Motor neuron (in vitro differentiated cells): ENCODE measurements around the gene DERL2. TPM values are rescaled to one million over a fixed set of nuclear protein-coding genes. Genes with fewer than 3 reads are reported as not detected.

ENCODE experiments used
- ATAC-seq, 8 experiments: fragments of 200-7000 bp; cut with Tn5 transposase; replicated peaks in 6 of 8; 2 replicates each; pipeline ENCODE4 v1.8.0; 2021; ENCODE audit warnings: mild to moderate bottlenecking in 8 of 8, moderate library complexity in 8 of 8
- H3K27ac ChIP-seq, 2 donors: fragments of 250-450 bp; sonication (Bioruptor Pico); 2 replicates each; pipeline ENCODE4 v1.9.0; 2021; ENCODE audit warnings: antibody characterized with exemption in 2 of 2, mild to moderate bottlenecking in 2 of 2, moderate library complexity in 1 of 2
- H3K4me1 ChIP-seq, 2 donors: fragments of 250-450 bp; sonication (Bioruptor Pico); replicated peaks in 1 of 2; 2 replicates each; pipeline ENCODE4 v1.6.1; 2021; ENCODE audit warnings: antibody characterized with exemption in 2 of 2, mild to moderate bottlenecking in 2 of 2, moderate library complexity in 1 of 2
- H3K4me3 ChIP-seq, 5 donors: fragments of 250-450 bp; sonication (Bioruptor Pico); 2 replicates each; pipeline ENCODE4 v1.9.0; 2021; ENCODE audit warnings: antibody characterized with exemption in 5 of 5, mild to moderate bottlenecking in 5 of 5, moderate library complexity in 4 of 5
- WGBS, 10 experiments: fragments of 450-650 bp; shearing (Covaris generic); methylation state at CpG; one replicate each; pipeline ENCODE4 v1.0.0; 2022; 5-methylcytosine and 5-hydroxymethylcytosine counted together
- in situ Hi-C, 9 experiments: fragments of 400-800 bp; cut with MboI; loops; one replicate each; pipeline ENCODE4 v1.15.0; 2021; ENCODE audit warnings: low sequenced_read_pairs in 9 of 9, low pct_unique_long_range_greater_than_20kb in 2 of 9; ENCODE audit not compliant: unreplicated experiment in 9 of 9
- total RNA-seq, 8 experiments: library from RNA; unstranded; fragments of 300-600 nt; gene quantifications; 2 replicates each; pipeline versions ENCODE4 v1.2.3 to v1.2.4, GENCODE V29; 2022

Gene DERL2
- 10 to 100 TPM; 30.1 to 54.8 (median 40.2) TPM for total RNA-seq

DNA sequence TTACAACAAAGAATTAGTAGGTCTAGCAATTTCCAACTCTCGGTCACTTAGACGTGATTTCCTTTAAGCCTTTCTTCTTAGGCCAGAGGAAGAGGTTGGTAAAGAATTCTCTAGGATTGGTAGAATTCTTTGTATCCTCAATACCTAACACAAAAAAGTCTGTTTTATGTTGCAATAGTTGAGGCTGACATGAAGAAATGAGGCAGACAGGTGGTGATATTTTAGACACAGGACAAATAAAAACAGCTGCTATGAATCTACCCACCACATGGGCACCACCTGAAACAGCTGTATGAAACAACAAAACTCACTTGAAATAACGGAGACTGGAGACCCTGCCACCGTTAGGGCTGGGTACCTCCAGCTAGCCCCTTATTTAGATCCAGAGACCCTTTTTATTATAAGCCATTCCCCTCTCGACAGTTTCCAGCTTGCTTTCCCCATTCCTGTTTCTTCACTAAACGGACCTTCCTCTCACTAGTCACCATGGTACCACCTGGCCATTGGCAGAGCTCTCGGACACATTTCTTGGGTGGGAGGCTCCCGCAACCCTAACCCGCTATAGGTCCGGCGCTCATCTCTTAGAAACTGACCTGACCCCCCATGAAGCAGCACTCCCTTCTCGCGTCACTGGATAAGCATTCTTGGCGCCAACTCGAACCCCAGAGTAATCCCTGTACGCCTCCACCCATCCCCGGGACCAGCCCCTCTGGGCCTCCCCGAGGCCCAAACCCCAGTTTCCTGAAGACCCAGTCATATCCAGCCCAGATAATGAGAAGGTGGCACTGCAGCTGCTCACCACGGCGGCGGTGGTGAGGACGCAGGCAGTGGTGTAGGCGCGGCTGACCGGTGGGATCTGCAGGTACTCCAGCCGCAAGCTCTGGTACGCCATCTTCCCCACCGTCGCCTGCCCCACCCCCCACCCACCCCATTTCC lies at the start of gene DERL2:
Gene DERL2 (minus strand): TSS at position 909 of the 936 bp plus-strand sequence. CDS start 17 bp downstream, at position 892.
- Histone ChIP-seq H3K4me3 (peak within 1 kb of the TSS; percentile 64 to 96 (median 86)), H3K4me1 (peaks cover 8 to 17% of the 10 kb centered on the region in 2 donors), H3K27ac (peak within 1 kb of the TSS; percentile 96 to 99)
- 0 to 100% (median 15%) methylated on average over 1 to 14 of the region's 29 CpGs for WGBS, 10 experiments
- peak; percentile 5 to 41 (median 14) for ATAC-seq
- in situ Hi-C loops: no loop called here

DNA sequence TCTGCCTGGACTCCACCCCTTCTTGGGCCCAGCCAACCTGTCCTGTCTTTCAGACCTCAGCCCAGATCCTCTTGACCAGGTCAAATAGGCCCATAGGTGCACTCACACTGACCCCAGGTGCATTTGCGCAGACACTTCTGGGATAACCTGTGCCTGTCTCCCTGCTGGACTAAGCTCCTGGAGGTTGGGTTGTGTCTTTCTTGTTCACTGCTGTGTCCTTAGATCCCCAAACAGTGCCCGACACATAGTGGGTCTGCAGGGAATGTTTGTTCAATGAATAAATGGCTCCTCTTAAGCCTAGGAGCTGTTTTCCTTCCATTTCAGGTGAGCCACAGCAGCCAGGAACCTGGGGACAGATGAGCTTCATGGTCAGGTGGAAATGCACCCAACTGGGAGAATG lies 49.5 kb upstream of the DERL2 start:
- Histone ChIP-seq H3K4me3 (no peak overlapping the region), H3K27ac (no peak overlapping the region), H3K4me1 (peaks cover 0 to 10% of the 10 kb centered on the region in 2 donors)
- no peak for ATAC-seq
- in situ Hi-C loops: no loop called here
- 70 to 100% (median 100%) methylated on average over 1 of the region's 2 CpGs; no CpG with 5 or more reads in 7 of the 10 experiments for WGBS, 10 experiments

DNA sequence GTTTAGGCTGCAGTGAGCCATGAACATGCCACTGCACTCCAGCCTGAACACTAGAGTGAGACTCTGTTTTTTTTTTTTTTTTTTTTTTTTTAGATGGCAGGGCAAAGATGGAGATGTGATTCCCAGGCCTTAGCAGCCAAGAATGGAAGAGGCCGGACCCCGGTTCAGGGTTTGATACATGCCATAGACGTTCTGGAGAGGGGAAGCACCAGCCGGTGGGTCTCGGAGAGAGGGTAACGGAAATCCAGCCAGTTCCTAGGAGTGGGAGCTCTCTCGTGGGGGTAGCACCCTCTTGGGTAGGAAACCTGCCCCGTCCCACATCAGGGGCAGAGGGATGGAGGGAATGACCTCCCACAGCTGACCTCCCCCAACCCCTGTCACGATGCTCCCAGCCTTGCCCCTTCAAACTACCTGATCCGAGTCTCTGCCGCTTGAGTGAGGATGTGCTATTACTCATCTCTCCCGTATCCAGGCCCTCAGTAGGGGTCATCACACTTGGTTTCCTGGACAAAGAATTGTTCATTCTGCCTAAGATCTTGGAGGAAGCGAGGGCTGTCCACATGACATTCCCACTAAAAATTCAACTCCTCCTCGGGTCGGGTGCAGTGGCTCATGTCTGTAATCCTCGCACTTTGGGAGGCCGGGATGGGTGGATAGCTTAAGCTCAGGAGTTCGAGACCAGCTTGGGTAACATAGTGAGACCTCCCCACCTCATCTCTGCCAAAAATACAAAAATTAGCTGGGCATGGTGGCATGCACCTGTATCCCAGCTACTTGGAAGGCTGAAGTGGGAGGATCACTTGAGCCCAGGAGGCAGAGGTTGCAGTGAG lies 47.7 kb upstream of the DERL2 start:
- Histone ChIP-seq H3K4me1 (peaks cover 0 to 10% of the 10 kb centered on the region in 2 donors), H3K27ac (no peak overlapping the region), H3K4me3 (no peak overlapping the region)
- peak in 1 of 8 experiments; percentile 6 for ATAC-seq
- in situ Hi-C loops: no loop called here
- 60 to 90% (median 82%) methylated on average over 2 to 6 of the region's 18 CpGs; no CpG with 5 or more reads in 3 of the 10 experiments for WGBS, 10 experiments

DNA sequence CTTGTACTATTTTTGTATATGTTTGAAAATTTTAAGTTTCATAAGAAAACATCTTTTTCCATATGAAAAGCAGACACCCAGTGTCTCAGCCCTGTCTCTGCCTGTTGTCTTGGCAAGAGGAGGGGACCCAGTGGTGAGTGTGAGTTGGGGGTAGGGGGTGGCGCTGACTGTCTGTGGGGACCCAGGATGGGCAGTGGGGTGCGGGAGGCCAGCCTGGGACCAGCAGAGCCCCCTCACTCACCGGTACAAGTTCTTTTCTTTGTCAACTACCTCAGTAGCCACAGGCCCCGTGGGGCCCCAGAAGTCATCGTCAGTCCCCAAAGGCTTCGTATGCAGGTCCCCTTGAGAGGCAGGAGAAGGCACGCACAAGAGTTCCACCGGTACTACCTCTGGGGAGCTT lies 46.6 kb upstream of the DERL2 start:
- in situ Hi-C loops: no loop called here
- Histone ChIP-seq H3K27ac (no peak overlapping the region), H3K4me3 (no peak overlapping the region), H3K4me1 (peaks cover 6 to 18% of the 10 kb centered on the region in 2 donors)
- ATAC-seq: no peak
- 43% methylated on average over 2 of the region's 8 CpGs; no CpG with 5 or more reads in 9 of the 10 experiments for WGBS, 10 experiments

DNA sequence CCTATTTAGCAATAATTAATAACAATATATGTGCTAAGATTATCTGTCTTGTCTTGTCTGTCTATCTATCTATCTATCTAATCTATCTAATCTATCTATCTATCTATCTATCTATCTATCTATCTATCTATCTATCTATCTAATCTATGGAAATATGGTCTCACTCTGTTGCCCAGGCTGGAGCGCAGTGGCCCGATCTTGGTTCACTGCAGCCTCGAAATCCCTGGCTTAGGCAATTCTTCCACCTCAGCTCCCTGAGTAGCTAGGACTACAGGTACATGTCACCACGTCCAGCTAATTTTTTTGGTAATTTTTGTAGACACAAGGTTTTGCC lies 45.1 kb upstream of the DERL2 start:
- in situ Hi-C loops: no loop called here
- WGBS, 10 experiments: 38 to 100% (median 83%) methylated on average over 1 to 3 of the region's 4 CpGs; no CpG with 5 or more reads in 3 of the 10 experiments
- Histone ChIP-seq H3K4me1 (peaks cover 20 to 21% of the 10 kb centered on the region in 2 donors), H3K4me3 (no peak overlapping the region), H3K27ac (no peak overlapping the region)
- no peak for ATAC-seq

DNA sequence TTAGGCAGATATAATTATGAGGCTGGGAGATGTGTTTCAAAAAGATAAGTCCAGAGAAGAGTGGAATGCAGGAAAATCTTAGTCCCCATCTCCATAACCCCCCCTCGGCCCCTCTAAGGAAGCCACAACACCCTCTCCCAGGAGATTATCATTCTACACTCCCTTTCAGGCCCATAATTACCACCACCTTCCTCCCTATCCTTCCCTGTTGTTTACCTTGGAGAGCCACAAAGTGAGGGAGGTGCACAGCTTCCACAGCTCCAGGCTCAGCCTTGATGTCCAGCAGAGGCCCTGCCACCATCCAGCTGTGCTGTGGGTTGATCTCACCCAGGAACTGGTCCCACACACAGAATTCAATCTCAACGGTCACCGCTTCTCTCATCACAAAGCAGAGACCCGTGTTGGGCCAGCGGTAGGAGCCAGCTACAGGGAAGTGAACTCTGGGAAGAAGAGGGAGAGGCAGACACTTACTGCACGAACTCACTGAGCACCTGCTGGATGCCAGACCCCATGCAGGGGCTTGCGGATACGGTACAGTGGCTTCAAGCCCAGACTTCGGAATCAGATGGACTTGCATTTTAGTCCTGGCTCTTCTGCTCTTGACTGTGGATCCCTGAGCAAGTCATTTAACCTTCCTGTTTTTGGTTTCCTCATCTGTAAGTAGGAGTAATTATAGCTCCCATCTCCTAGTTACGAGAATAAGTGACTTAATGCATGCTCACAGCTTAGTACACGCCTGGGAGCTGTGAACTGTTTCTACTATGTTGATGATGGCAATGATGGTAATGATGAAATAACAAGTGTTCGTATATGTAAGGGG lies 44.5 kb upstream of the DERL2 start:
- no peak overlapping the region for H3K4me3 ChIP-seq
- no peak for ATAC-seq
- peaks cover 21 to 24% of the 10 kb centered on the region in 2 donors for H3K4me1 ChIP-seq
- in situ Hi-C loops: no loop called here
- 63 to 100% (median 88%) methylated on average over 2 to 4 of the region's 12 CpGs; no CpG with 5 or more reads in 2 of the 10 experiments for WGBS, 10 experiments
- no peak overlapping the region for H3K27ac ChIP-seq

DNA sequence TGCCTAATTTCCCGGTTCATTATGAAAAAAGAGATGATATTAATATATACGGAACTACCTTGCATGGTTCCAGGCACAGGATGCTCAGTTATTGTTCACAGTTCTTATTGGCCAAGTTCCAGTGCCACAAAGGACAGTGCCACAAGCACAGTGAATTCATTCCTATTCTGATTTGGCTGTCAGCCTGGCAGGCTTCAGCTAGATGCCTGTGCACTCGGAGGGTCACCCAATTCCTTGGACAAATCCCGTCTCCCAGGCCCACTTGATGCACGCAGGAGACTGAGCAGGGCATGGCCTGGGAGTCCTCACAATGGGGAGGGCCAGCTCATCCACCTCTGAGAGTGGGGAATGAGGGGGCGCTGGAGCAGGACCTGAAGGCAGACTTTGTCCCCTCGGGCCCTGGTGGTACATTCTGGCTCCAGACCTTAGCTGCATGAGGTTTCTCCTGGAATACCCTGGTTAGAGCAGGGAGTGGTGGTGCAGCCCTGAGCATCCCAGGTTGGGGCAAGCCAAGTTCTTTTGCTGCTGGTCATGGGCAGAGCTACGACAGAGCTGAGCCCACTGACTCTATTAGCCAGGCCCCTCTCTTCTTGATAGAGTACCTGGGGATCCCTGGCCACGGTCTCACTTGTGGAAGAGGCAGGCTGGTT lies 41.7 kb upstream of the DERL2 start:
- no peak overlapping the region for H3K4me3 ChIP-seq
- in situ Hi-C loops: no loop called here
- H3K27ac ChIP-seq: peak overlapping the region; percentile 67 to 78
- ATAC-seq: no peak
- peaks cover 21 to 24% of the 10 kb centered on the region in 2 donors for H3K4me1 ChIP-seq
- 70 to 100% (median 92%) methylated on average over 2 to 4 of the region's 9 CpGs; no CpG with 5 or more reads in 6 of the 10 experiments for WGBS, 10 experiments

DNA sequence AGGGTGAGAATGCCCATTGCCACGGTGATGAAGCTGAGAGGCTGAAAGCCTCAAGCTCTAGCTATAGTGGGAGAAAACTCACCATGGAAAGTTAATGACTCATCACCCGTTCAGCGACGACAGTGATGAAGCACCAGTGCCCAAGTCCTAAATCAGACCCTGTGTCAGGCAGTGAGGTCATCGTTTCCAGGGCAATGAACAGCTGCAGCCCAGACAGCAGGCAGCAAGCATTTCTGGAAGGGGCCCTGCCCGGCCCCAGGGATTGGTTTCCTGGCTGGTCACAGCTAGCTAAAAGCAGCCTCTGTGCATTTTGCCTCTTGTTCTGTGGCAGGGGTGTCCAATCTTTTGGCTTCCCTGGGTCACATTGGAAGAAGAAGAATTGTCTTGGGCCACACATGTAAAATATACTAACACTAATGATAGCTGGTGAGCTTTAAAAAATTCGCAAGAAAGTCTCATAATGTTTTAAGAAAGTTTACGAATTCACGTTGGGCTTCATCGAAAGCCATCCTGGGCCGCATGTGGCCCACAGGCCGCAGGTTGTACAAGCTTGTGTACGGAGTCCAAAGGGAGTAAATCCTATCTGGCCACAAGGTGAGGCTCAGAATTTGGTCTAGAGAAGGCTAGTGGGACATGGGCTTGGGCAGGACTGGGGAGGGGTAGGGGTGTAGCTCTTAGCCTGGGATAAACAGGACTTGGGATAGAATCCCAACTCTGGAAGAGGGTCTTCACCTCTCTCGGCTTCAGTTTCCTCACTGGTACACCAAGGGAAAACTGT lies 41.0 kb upstream of the DERL2 start:
- peak; percentile 92 to 99 (median 98) for ATAC-seq
- Histone ChIP-seq H3K4me3 (no peak overlapping the region), H3K4me1 (peaks cover 21 to 24% of the 10 kb centered on the region in 2 donors), H3K27ac (peak overlapping the region; percentile 69 to 78)
- in situ Hi-C loops: no loop called here
- 15 to 100% (median 48%) methylated on average over 1 to 10 of the region's 14 CpGs; no CpG with 5 or more reads in 1 of the 10 experiments for WGBS, 10 experiments

DNA sequence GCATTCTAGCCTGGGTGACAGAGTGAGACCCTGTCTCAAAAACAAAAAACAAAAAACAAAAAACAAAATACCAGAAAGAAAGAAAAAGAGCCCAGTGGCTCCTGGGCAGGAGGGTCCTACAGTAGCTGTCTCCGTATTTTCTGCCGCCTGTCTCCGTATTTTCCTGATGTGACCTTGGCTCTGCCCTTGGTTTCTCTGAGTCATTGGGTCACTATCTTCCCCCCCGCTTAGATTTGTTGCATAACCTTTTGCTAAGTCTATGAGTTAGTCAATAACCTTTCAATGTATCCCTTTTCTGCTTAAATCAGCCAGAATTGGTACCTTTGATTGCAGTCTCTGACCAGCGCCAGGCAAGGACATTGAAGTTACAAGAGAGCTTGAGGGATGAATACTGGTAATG lies 37.3 kb upstream of the DERL2 start:
- WGBS, 10 experiments: 60 to 93% (median 83%) methylated on average over 2 to 5 of the region's 5 CpGs; no CpG with 5 or more reads in 2 of the 10 experiments

DNA sequence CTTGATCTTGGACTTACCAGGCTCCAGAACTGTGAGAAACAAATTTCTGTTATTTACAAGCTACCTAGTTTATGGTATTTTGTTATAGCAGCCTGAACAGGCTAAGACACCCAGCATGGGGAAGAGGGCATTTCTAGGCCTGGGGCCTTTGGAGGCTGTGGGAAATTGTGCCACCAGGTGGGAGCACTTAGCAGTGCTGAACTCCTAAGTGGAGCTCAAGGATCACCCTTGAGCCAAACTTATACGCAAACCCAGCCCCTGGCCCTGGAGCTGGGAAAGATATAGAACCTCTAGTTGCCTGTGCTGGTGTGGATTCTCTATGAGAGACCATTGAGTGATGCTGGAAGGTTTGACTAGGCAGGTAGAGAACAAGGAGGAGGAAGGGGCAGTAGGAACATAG lies 36.5 kb upstream of the DERL2 start:
- no peak overlapping the region for H3K4me3 ChIP-seq
- ATAC-seq: no peak
- peaks cover 14 to 15% of the 10 kb centered on the region in 2 donors for H3K4me1 ChIP-seq
- 60 to 100% (median 83%) methylated on average over 1 of the region's 1 CpG; no CpG with 5 or more reads in 6 of the 10 experiments for WGBS, 10 experiments
- in situ Hi-C loops: no loop called here
- no peak overlapping the region for H3K27ac ChIP-seq

More for the DNA sequence above, 37.3 kb upstream of the DERL2 start:
- ATAC-seq: no peak
- Histone ChIP-seq H3K27ac (no peak overlapping the region), H3K4me1 (peaks cover 21 to 23% of the 10 kb centered on the region in 2 donors), H3K4me3 (no peak overlapping the region)
- in situ Hi-C loops: no loop called here

DNA sequence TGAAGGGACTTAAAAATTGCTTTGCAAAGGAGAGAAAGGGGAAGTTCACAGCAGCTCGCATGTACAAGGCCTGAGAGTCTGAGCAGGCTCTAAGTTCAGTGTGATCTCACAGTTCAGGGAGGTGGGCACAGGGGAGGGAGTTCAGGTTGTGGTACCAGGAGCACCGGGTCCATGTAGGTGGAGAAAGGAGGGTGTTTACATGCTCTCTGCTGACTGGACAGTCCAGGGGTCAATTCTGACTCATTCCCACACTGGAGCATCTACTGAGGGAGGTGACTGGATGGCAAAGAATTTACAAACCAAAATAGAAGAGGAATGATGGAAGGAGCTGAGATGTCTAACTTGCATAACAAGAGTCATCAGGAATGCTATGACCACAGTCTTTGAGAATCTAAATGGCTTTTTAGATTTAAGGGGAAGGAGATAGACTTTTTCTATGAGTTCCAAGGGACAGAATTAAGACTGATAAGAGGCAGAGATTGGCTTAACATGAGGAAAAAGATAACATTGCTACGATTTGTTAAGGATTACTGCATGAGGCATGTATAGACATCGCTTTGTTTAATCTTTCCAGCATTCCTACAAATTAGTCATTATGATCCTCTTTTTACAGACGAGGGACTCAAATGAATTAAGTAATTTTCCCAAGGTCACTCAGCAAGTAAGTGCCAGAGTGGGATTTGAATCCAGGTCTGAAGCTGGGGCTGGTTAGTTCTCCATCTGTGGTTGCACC lies 30.2 kb upstream of the DERL2 start:
- peaks cover 0 to 3% of the 10 kb centered on the region in 2 donors for H3K4me1 ChIP-seq
- H3K4me3 ChIP-seq: no peak overlapping the region
- in situ Hi-C loops: no loop called here
- ATAC-seq: peak; percentile 43 to 100 (median 80)
- 0 to 100% (median 65%) methylated on average over 1 to 5 of the region's 5 CpGs; no CpG with 5 or more reads in 1 of the 10 experiments for WGBS, 10 experiments
- H3K27ac ChIP-seq: no peak overlapping the region
